PC-9 (cell line): ENCODE measurements around the gene FAM168A. TPM values are rescaled to one million over a fixed set of nuclear protein-coding genes. Genes with fewer than 3 reads are reported as not detected.

Experiments
- BruUV-seq: library from RNA; stranded (reverse); fragments of 400-500 nt; replicated peaks from 2 replicates; lab custom pipeline; 2021; lab: Mats Ljungman, UMichigan
- CTCF ChIA-PET: fragments of 300-600 bp; sonication (Branson Sonifier 250); formaldehyde crosslinking; loops from one replicate; lab custom pipeline; 2022; ENCODE audit warnings: antibody characterized with exemption; lab: Charles Lee
- POLR2A ChIA-PET: fragments of 300-600 bp; sonication (Branson Sonifier 250); formaldehyde crosslinking; loops from one replicate; lab custom pipeline; 2022; ENCODE audit warnings: antibody characterized with exemption; ENCODE audit not compliant: unreplicated experiment; lab: Charles Lee
- DNase-seq, 2 experiments: peaks; one replicate each; pipeline versions ENCODE4 v3.0.0 to v3.0.0-alpha.2; 2015 to 2022; ENCODE audit warnings: mixed read lengths in 1 of 2
- H2AFZ ChIP-seq: fragments of 200-600 bp; sonication (generic); 2 replicates; pipeline ENCODE4 v1.8.1; 2017; ENCODE audit warnings: antibody characterized with exemption
- H3F3A ChIP-seq: fragments of 200-600 bp; sonication (generic); 2 replicates; pipeline ENCODE4 v1.8.1; 2017; ENCODE audit warnings: antibody characterized with exemption, mild to moderate bottlenecking, low read depth; ENCODE audit not compliant: insufficient read depth
- H3K27ac ChIP-seq: fragments of 200-600 bp; sonication (generic); 2 replicates; pipeline ENCODE4 v1.6.1; 2016; ENCODE audit warnings: mixed run types
- H3K27me3 ChIP-seq: fragments of 200-600 bp; sonication (generic); 2 replicates; pipeline ENCODE4 v1.6.1; 2016; ENCODE audit warnings: low read depth, mixed run types; ENCODE audit not compliant: insufficient read depth
- H3K36me3 ChIP-seq: fragments of 200-600 bp; sonication (generic); 2 replicates; pipeline ENCODE4 v1.6.1; 2016; ENCODE audit warnings: low read depth, mixed run types
- H3K4me1 ChIP-seq: fragments of 200-600 bp; sonication (generic); replicated peaks from 2 replicates; pipeline ENCODE4 v1.6.1; 2016; ENCODE audit warnings: mixed run types; ENCODE audit not compliant: insufficient read depth
- H3K4me2 ChIP-seq: fragments of 200-600 bp; sonication (generic); 2 replicates; pipeline ENCODE4 v1.6.1; 2017; ENCODE audit warnings: mixed run types
- H3K4me3 ChIP-seq: fragments of 200-600 bp; sonication (generic); 2 replicates; pipeline ENCODE4 v1.6.1; 2016; ENCODE audit warnings: mixed run types
- H3K79me2 ChIP-seq: fragments of 200-600 bp; sonication (generic); 2 replicates; pipeline ENCODE4 v1.6.1; 2017; ENCODE audit warnings: low read depth, mixed run types
- H3K9me2 ChIP-seq: fragments of 200-600 bp; sonication (generic); 2 replicates; pipeline ENCODE4 v1.8.1; 2017; ENCODE audit warnings: mild to moderate bottlenecking; ENCODE audit not compliant: insufficient read depth
- H3K9me3 ChIP-seq: fragments of 200-600 bp; sonication (generic); 2 replicates; pipeline ENCODE4 v1.8.1; 2016; ENCODE audit warnings: low read depth; ENCODE audit not compliant: insufficient read depth
- H4K20me1 ChIP-seq: fragments of 200-600 bp; sonication (generic); 2 replicates; pipeline ENCODE4 v1.8.1; 2017; ENCODE audit not compliant: insufficient read depth
- CTCF ChIP-seq: fragments of 200-600 bp; sonication (generic); conservative IDR thresholded peaks from 2 replicates; pipeline ENCODE4 v1.6.1; 2017; ENCODE audit warnings: mixed run types, antibody characterized with exemption, mild to moderate bottlenecking, moderate library complexity
- EZH2 ChIP-seq: fragments of 200-600 bp; sonication (generic); IDR thresholded peaks from 2 replicates; pipeline ENCODE4 v1.8.0; 2017; ENCODE audit warnings: antibody characterized with exemption, low read depth
- intact Hi-C: fragments of 100-400 bp; cut with micrococcal nuclease; formaldehyde crosslinking; loops from one replicate; pipeline ENCODE4 v1.10.0; 2022; ENCODE audit not compliant: unreplicated experiment
- total RNA-seq: library from RNA; stranded (reverse); gene quantifications from 2 replicates; pipeline ENCODE4 v1.2.3, GENCODE V29; 2021

The FAM168A gene
- total RNA-seq, 1 experiment from 2014 or later, result 51.2 TPM

DNA sequence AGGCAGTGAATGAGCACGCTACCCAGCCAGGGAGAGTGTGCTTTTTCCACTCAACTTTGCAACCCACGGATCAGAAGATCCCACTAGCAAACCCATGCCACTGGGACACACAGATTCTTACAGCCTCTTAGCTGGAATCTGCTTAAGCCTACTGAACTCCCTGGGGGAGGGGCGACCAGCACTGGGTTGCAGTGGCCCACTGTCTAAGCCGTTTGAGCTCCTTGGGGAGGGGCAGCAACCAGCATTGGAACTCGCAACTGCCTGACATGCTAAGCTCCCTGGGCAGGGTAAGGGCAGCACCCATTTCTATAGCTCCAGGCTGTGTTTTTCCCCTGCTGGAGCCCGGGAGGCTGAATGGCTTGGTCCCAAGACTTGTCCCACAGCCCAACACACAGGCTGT, 99.6 kb downstream of the FAM168A start:
- H3K27ac ChIP-seq, result no peak overlapping the region
- TF ChIP-seq EZH2 (no peak), CTCF (no peak)
- H3F3A ChIP-seq, result peaks cover 11% of the 10 kb centered on the region; the same call in 1 of the 2 replicates
- no TSS peak for BruUV-seq
- no peaks in the 10 kb centered on the region for H3K27me3 ChIP-seq
- H3K4me3 ChIP-seq, result no peak overlapping the region
- peaks cover 16% of the 10 kb centered on the region for H3K4me1 ChIP-seq
- H3K4me2 ChIP-seq, result no peak overlapping the region
- H2AFZ ChIP-seq, result no peak overlapping the region
- CTCF ChIA-PET, result no interaction called here
- intact Hi-C loops, result no loop called here
- POLR2A ChIA-PET, result no interaction called here
- no peaks in the 10 kb centered on the region for H3K36me3 ChIP-seq
- DNase-seq, result no peak
- H3K79me2 ChIP-seq, result no peaks in the 10 kb centered on the region
- no peaks in the 10 kb centered on the region for H4K20me1 ChIP-seq
- H3K9me2 ChIP-seq, result no peaks in the 10 kb centered on the region
- no peaks in the 10 kb centered on the region for H3K9me3 ChIP-seq

DNA sequence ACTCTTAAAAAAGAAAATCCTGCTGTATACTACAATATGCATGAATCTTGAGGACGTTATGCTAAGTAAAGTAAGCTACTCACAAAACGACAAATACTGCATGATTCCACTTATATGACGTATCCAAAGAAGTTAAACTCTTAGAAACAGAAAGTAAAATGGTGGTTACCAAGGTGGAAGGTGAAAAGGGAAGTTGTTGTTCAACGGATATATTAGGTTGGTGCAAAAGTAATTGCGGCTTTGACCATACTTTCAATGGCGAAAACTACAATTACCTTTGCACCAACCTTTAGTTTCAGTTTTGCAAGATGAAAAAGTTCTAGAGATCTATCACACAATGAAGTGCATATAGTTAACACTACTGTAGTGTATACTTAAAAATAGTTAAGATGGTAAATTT, 101.8 kb downstream of the FAM168A start:
- Histone ChIP-seq H3K9me3 (no peaks in the 10 kb centered on the region), H3K9me2 (no peaks in the 10 kb centered on the region), H3K4me2 (no peak overlapping the region), H3K27ac (no peak overlapping the region), H2AFZ (no peak overlapping the region), H3K4me1 (peaks cover 16% of the 10 kb centered on the region), H3K36me3 (no peaks in the 10 kb centered on the region), H3K4me3 (no peak overlapping the region), H3K27me3 (no peaks in the 10 kb centered on the region), H3F3A (peaks cover 11% of the 10 kb centered on the region; the same call in 1 of the 2 replicates), H4K20me1 (no peaks in the 10 kb centered on the region), H3K79me2 (no peaks in the 10 kb centered on the region)
- TF ChIP-seq CTCF, result no peak
- TF ChIP-seq EZH2, result no peak
- POLR2A ChIA-PET, result interaction anchor here (0.5 kb wide), 1 partner anchor 381 kb away, joined by 3 read pairs; no protein-coding TSS in a partner anchor
- CTCF ChIA-PET, result no interaction called here
- intact Hi-C loops, result no loop called here
- no peak for DNase-seq
- BruUV-seq, result no TSS peak

DNA sequence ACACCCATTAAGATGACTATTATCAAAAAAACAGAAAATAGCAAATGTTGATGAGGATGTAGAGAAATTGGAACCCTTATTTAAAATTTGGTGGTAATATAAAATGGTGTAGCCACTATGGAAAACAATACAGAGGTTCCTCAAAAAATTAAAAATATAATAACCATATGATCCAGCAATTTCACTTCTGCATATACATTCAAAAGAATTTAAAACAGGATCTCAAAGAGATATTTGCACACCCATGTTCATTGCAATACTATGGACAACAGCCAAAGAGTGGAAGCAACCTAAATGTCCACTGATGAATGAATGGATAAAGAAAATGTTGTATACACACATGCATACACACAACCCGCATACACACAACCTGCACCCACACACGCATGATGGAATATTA, 102.2 kb downstream of the FAM168A start:
- Histone ChIP-seq H3K36me3 (no peaks in the 10 kb centered on the region), H3K4me3 (no peak overlapping the region), H3K9me2 (no peaks in the 10 kb centered on the region), H2AFZ (no peak overlapping the region), H3K4me1 (peaks cover 16% of the 10 kb centered on the region), H3F3A (peaks cover 11% of the 10 kb centered on the region; the same call in 1 of the 2 replicates), H3K4me2 (no peak overlapping the region), H3K9me3 (no peaks in the 10 kb centered on the region), H3K27me3 (no peaks in the 10 kb centered on the region), H4K20me1 (no peaks in the 10 kb centered on the region), H3K27ac (no peak overlapping the region), H3K79me2 (no peaks in the 10 kb centered on the region)
- DNase-seq, result no peak
- TF ChIP-seq EZH2, result no peak
- TF ChIP-seq CTCF, result no peak
- intact Hi-C loops, result no loop called here
- ChIA-PET CTCF (no interaction called here), POLR2A (no interaction called here)
- no TSS peak for BruUV-seq
